HepG2 (cell line): ENCODE data around the gene GPRC5D. TPM values are rescaled to one million over a fixed set of nuclear protein-coding genes. Genes with fewer than 3 reads are reported as not detected.
A peak's percentile ranks its signal among the peaks of the same experiment; 100 is the strongest.

ENCODE experiments used
- ATF1 ChIP-seq: IDR thresholded peaks from 2 replicates; pipeline ENCODE4 v1.6.1; 2016; ENCODE audit warnings: mild to moderate bottlenecking, control low read depth
- CEBPB ChIP-seq: IDR thresholded peaks from 2 replicates; pipeline ENCODE4 v1.6.1; 2011; ENCODE audit warnings: low read depth, low read length, improper control_type of control experiment, borderline replicate concordance
- ETV5 ChIP-seq: IDR thresholded peaks from 2 replicates; pipeline ENCODE4 v1.6.1; 2018; ENCODE audit warnings: missing biosample characterization, missing genetic modification reagents, inconsistent platforms, borderline replicate concordance
- GATAD2A ChIP-seq: IDR thresholded peaks from 2 replicates; pipeline ENCODE4 v1.6.1; 2016
- HOXA3 ChIP-seq: sonication (generic); formaldehyde crosslinking; IDR thresholded peaks from 2 replicates; pipeline ENCODE4 v1.5.0; 2020; ENCODE audit warnings: missing genetic modification reagents
- NR3C1 ChIP-seq: sonication (generic); formaldehyde crosslinking; IDR thresholded peaks from 2 replicates; pipeline ENCODE4 v1.4.0; 2020; ENCODE audit warnings: missing genetic modification reagents
- RBAK ChIP-seq: sonication (generic); formaldehyde crosslinking; IDR thresholded peaks from 2 replicates; pipeline ENCODE4 v1.5.1; 2020; ENCODE audit warnings: mild to moderate bottlenecking, missing genetic modification reagents
- SRF ChIP-seq: IDR thresholded peaks from 2 replicates; pipeline ENCODE4 v1.6.1; 2011; ENCODE audit warnings: mild to moderate bottlenecking, low read depth, low read length, moderate library complexity
- ZBTB10 ChIP-seq: sonication (generic); formaldehyde crosslinking; IDR thresholded peaks from 2 replicates; pipeline ENCODE4 v1.4.0; 2020; ENCODE audit warnings: missing genetic modification reagents, borderline replicate concordance
- ZBTB7A ChIP-seq: sonication (generic); formaldehyde crosslinking; IDR thresholded peaks from 2 replicates; pipeline ENCODE4 v1.8.0; 2022; ENCODE audit warnings: mild to moderate bottlenecking, missing genetic modification reagents
- ZFP36L2 ChIP-seq: sonication (generic); formaldehyde crosslinking; IDR thresholded peaks from 2 replicates; pipeline ENCODE4 v1.4.0; 2020; ENCODE audit warnings: missing genetic modification reagents
- ZNF17 ChIP-seq: sonication (generic); formaldehyde crosslinking; IDR thresholded peaks from 2 replicates; pipeline ENCODE4 v1.5.0; 2020; ENCODE audit warnings: mild to moderate bottlenecking, missing genetic modification reagents
- ZNF451 ChIP-seq: sonication (generic); formaldehyde crosslinking; IDR thresholded peaks from 2 replicates; pipeline ENCODE4 v1.5.0; 2020; ENCODE audit warnings: mild to moderate bottlenecking, missing genetic modification reagents
- ZNF484 ChIP-seq: sonication (generic); formaldehyde crosslinking; IDR thresholded peaks from 2 replicates; pipeline ENCODE4 v1.5.1; 2020; ENCODE audit warnings: mild to moderate bottlenecking, low read depth, missing genetic modification reagents, borderline replicate concordance
- ZNF543 ChIP-seq: sonication (generic); formaldehyde crosslinking; IDR thresholded peaks from 2 replicates; pipeline ENCODE4 v1.4.0; 2020; ENCODE audit warnings: mild to moderate bottlenecking, missing genetic modification reagents
- ZNF558 ChIP-seq: sonication (generic); formaldehyde crosslinking; IDR thresholded peaks from 2 replicates; pipeline ENCODE4 v1.9.0; 2022; ENCODE audit warnings: mild to moderate bottlenecking, missing genetic modification reagents, borderline replicate concordance
- ZNF644 ChIP-seq: IDR thresholded peaks from 2 replicates; pipeline ENCODE4 v1.6.1; 2016; ENCODE audit warnings: low read depth
- polyA plus RNA-seq, 8 experiments: library from polyadenylated mRNA; depleted of rRNA in 3 of 8; stranded (reverse) in 7 of 8; unstranded in 1 of 8; fragments of >200 nt; fragmentation: Illumina TruSeq in 4 of 8; extraction: Trizol in 4 of 8; gene quantifications; 2 replicates each; pipeline versions ENCODE4 v1.2.1 to v1.2.3, GENCODE V29; 2011 to 2016; ENCODE audit warnings: low read depth in 4 of 8, missing spikeins in 1 of 8, mixed read lengths in 1 of 8; ENCODE audit not compliant: insufficient read depth in 1 of 8
- total RNA-seq, 5 experiments: library from RNA; depleted of rRNA; stranded (reverse); fragments of >200 nt; fragmentation: Illumina TruSeq; extraction: Trizol; gene quantifications; 2 replicates each; pipeline ENCODE4 v1.2.3, GENCODE V29; 2016; ENCODE audit warnings: low read depth in 1 of 5
- TF ChIP-seq, protein P1 (sequence below): sonication (generic); formaldehyde crosslinking; IDR thresholded peaks from 2 replicates; pipeline ENCODE4 v1.4.0; 2020; ENCODE audit warnings: missing genetic modification reagents, borderline replicate concordance

The GPRC5D gene
- total and polyA plus RNA-seq, 2 of the 13 experiments (the other 11 are each of a cell fraction or from before 2014, with no cell fraction given): not detected

GRCh38 chr12:12999271-12999958, 47.4 kb upstream of the GPRC5D start (continued):
- TF ChIP-seq SRF (no peak), ZNF644 (no peak), HOXA3 (CRISPR knock-in tag) (0 out of 2 replicates have a peak, but pooled peaks have one; percentile 4), ETV5 (CRISPR knock-in tag) (peak; percentile 37; the same call in 1 of the 2 replicates), GATAD2A (CRISPR knock-in tag) (peak; percentile 36; the same call in 1 of the 2 replicates), NR3C1 (CRISPR knock-in tag) (no peak), ZNF558 (CRISPR knock-in tag) (no peak; the same call in 1 of the 2 replicates), CEBPB (0 out of 2 replicates have a peak, but pooled peaks have one; percentile 10), ZNF484 (CRISPR knock-in tag) (no peak), ZNF17 (no peak), ZBTB7A (0 out of 2 replicates have a peak, but pooled peaks have one; percentile 50), ZBTB10 (no peak), ZNF451 (CRISPR knock-in tag) (no peak), ZNF543 (CRISPR knock-in tag) (no peak), RBAK (no peak), ZFP36L2 (no peak), ATF1 (CRISPR knock-in tag) (no peak)
- TF ChIP-seq, protein P1, sequence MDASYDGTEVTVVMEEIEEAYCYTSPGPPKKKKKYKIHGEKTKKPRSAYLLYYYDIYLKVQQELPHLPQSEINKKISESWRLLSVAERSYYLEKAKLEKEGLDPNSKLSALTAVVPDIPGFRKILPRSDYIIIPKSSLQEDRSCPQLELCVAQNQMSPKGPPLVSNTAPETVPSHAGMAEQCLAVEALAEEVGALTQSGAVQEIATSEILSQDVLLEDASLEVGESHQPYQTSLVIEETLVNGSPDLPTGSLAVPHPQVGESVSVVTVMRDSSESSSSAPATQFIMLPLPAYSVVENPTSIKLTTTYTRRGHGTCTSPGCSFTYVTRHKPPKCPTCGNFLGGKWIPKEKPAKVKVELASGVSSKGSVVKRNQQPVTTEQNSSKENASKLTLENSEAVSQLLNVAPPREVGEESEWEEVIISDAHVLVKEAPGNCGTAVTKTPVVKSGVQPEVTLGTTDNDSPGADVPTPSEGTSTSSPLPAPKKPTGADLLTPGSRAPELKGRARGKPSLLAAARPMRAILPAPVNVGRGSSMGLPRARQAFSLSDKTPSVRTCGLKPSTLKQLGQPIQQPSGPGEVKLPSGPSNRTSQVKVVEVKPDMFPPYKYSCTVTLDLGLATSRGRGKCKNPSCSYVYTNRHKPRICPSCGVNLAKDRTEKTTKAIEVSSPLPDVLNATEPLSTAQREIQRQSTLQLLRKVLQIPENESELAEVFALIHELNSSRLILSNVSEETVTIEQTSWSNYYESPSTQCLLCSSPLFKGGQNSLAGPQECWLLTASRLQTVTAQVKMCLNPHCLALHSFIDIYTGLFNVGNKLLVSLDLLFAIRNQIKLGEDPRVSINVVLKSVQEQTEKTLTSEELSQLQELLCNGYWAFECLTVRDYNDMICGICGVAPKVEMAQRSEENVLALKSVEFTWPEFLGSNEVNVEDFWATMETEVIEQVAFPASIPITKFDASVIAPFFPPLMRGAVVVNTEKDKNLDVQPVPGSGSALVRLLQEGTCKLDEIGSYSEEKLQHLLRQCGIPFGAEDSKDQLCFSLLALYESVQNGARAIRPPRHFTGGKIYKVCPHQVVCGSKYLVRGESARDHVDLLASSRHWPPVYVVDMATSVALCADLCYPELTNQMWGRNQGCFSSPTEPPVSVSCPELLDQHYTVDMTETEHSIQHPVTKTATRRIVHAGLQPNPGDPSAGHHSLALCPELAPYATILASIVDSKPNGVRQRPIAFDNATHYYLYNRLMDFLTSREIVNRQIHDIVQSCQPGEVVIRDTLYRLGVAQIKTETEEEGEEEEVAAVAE (CRISPR knock-in tag): no peak
